PC-9 (cell line): ENCODE data around the gene TSPYL2. TPM values are rescaled to one million over a fixed set of nuclear protein-coding genes. Genes with fewer than 3 reads are reported as not detected.

Experiments used
- BruUV-seq: library from RNA; stranded (reverse); fragments of 400-500 nt; replicated peaks from 2 replicates; lab custom pipeline; 2021; lab: Mats Ljungman, UMichigan
- CTCF ChIA-PET: fragments of 300-600 bp; sonication (Branson Sonifier 250); formaldehyde crosslinking; loops from one replicate; lab custom pipeline; 2022; ENCODE audit warnings: antibody characterized with exemption; lab: Charles Lee
- POLR2A ChIA-PET: fragments of 300-600 bp; sonication (Branson Sonifier 250); formaldehyde crosslinking; loops from one replicate; lab custom pipeline; 2022; ENCODE audit warnings: antibody characterized with exemption; ENCODE audit not compliant: unreplicated experiment; lab: Charles Lee
- DNase-seq, 2 experiments: peaks; one replicate each; pipeline versions ENCODE4 v3.0.0 to v3.0.0-alpha.2; 2015 to 2022; ENCODE audit warnings: mixed read lengths in 1 of 2
- H2AFZ ChIP-seq: fragments of 200-600 bp; sonication (generic); 2 replicates; pipeline ENCODE4 v1.8.1; 2017; ENCODE audit warnings: antibody characterized with exemption
- H3F3A ChIP-seq: fragments of 200-600 bp; sonication (generic); 2 replicates; pipeline ENCODE4 v1.8.1; 2017; ENCODE audit warnings: antibody characterized with exemption, mild to moderate bottlenecking, low read depth; ENCODE audit not compliant: insufficient read depth
- H3K27ac ChIP-seq: fragments of 200-600 bp; sonication (generic); 2 replicates; pipeline ENCODE4 v1.6.1; 2016; ENCODE audit warnings: mixed run types
- H3K27me3 ChIP-seq: fragments of 200-600 bp; sonication (generic); 2 replicates; pipeline ENCODE4 v1.6.1; 2016; ENCODE audit warnings: low read depth, mixed run types; ENCODE audit not compliant: insufficient read depth
- H3K36me3 ChIP-seq: fragments of 200-600 bp; sonication (generic); 2 replicates; pipeline ENCODE4 v1.6.1; 2016; ENCODE audit warnings: low read depth, mixed run types
- H3K4me1 ChIP-seq: fragments of 200-600 bp; sonication (generic); replicated peaks from 2 replicates; pipeline ENCODE4 v1.6.1; 2016; ENCODE audit warnings: mixed run types; ENCODE audit not compliant: insufficient read depth
- H3K4me2 ChIP-seq: fragments of 200-600 bp; sonication (generic); 2 replicates; pipeline ENCODE4 v1.6.1; 2017; ENCODE audit warnings: mixed run types
- H3K4me3 ChIP-seq: fragments of 200-600 bp; sonication (generic); 2 replicates; pipeline ENCODE4 v1.6.1; 2016; ENCODE audit warnings: mixed run types
- H3K79me2 ChIP-seq: fragments of 200-600 bp; sonication (generic); 2 replicates; pipeline ENCODE4 v1.6.1; 2017; ENCODE audit warnings: low read depth, mixed run types
- H3K9me2 ChIP-seq: fragments of 200-600 bp; sonication (generic); 2 replicates; pipeline ENCODE4 v1.8.1; 2017; ENCODE audit warnings: mild to moderate bottlenecking; ENCODE audit not compliant: insufficient read depth
- H3K9me3 ChIP-seq: fragments of 200-600 bp; sonication (generic); 2 replicates; pipeline ENCODE4 v1.8.1; 2016; ENCODE audit warnings: low read depth; ENCODE audit not compliant: insufficient read depth
- H4K20me1 ChIP-seq: fragments of 200-600 bp; sonication (generic); 2 replicates; pipeline ENCODE4 v1.8.1; 2017; ENCODE audit not compliant: insufficient read depth
- EZH2 ChIP-seq: fragments of 200-600 bp; sonication (generic); IDR thresholded peaks from 2 replicates; pipeline ENCODE4 v1.8.0; 2017; ENCODE audit warnings: antibody characterized with exemption, low read depth
- intact Hi-C: fragments of 100-400 bp; cut with micrococcal nuclease; formaldehyde crosslinking; loops from one replicate; pipeline ENCODE4 v1.10.0; 2022; ENCODE audit not compliant: unreplicated experiment
- total RNA-seq: library from RNA; stranded (reverse); gene quantifications from 2 replicates; pipeline ENCODE4 v1.2.3, GENCODE V29; 2021
- TF ChIP-seq, protein P1 (sequence below): fragments of 200-600 bp; sonication (generic); conservative IDR thresholded peaks from 2 replicates; pipeline ENCODE4 v1.6.1; 2017; ENCODE audit warnings: mixed run types, antibody characterized with exemption, mild to moderate bottlenecking, moderate library complexity

Gene TSPYL2
- total RNA-seq, 1 experiment from 2014 or later = 26.0 TPM

DNA sequence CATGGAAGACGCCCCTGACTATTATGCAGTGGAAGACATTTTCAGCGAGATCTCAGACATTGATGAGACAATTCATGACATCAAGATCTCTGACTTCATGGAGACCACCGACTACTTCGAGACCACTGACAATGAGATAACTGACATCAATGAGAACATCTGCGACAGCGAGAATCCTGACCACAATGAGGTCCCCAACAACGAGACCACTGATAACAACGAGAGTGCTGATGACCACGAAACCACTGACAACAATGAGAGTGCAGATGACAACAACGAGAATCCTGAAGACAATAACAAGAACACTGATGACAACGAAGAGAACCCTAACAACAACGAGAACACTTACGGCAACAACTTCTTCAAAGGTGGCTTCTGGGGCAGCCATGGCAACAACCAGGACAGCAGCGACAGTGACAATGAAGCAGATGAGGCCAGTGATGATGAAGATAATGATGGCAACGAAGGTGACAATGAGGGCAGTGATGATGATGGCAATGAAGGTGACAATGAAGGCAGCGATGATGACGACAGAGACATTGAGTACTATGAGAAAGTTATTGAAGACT is 3.6 kb downstream of the TSPYL2 start:
- ChIA-PET POLR2A (no interaction called here), CTCF (no interaction called here)
- Histone ChIP-seq H3K9me3 (no peaks in the 10 kb centered on the region), H3F3A (no peaks in the 10 kb centered on the region), H3K27ac (no peak overlapping the region), H3K79me2 (no peaks in the 10 kb centered on the region), H3K27me3 (no peaks in the 10 kb centered on the region), H3K9me2 (no peaks in the 10 kb centered on the region), H3K4me3 (no peak overlapping the region), H4K20me1 (no peaks in the 10 kb centered on the region), H3K4me2 (no peak overlapping the region), H3K36me3 (no peaks in the 10 kb centered on the region), H3K4me1 (no peaks in the 10 kb centered on the region), H2AFZ (no peak overlapping the region)
- no TSS peak for BruUV-seq
- intact Hi-C loops = no loop called here
- TF ChIP-seq, protein P1, sequence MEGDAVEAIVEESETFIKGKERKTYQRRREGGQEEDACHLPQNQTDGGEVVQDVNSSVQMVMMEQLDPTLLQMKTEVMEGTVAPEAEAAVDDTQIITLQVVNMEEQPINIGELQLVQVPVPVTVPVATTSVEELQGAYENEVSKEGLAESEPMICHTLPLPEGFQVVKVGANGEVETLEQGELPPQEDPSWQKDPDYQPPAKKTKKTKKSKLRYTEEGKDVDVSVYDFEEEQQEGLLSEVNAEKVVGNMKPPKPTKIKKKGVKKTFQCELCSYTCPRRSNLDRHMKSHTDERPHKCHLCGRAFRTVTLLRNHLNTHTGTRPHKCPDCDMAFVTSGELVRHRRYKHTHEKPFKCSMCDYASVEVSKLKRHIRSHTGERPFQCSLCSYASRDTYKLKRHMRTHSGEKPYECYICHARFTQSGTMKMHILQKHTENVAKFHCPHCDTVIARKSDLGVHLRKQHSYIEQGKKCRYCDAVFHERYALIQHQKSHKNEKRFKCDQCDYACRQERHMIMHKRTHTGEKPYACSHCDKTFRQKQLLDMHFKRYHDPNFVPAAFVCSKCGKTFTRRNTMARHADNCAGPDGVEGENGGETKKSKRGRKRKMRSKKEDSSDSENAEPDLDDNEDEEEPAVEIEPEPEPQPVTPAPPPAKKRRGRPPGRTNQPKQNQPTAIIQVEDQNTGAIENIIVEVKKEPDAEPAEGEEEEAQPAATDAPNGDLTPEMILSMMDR = no peak
- TF ChIP-seq EZH2 = no peak
- DNase-seq = no peak

DNA sequence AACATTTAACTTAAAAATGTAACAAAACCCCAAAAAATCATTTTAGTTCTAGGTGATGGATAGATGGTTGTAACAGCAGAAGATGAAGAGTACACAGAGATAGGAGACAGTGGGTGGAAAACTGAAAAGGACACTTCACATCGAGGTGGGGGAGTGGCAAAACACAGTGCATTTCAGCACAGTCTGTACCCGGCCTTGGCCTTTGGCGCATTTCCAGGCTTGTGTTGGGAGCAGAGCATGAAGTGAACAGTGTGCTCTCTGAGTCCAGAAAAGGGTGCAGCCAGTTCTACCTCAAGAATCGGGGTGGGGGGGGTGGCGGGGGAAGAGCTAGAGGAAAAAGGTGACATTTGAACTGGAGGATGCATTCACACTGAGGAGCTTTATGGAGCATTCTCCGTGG is 4.3 kb downstream of the TSPYL2 start:
- H3K27me3 ChIP-seq = no peaks in the 10 kb centered on the region
- no peak overlapping the region for H2AFZ ChIP-seq
- no peaks in the 10 kb centered on the region for H3K9me3 ChIP-seq
- no peak overlapping the region for H3K4me3 ChIP-seq
- no peak overlapping the region for H3K27ac ChIP-seq
- no peak for TF ChIP-seq EZH2
- TF ChIP-seq, protein P1 = no peak
- H3K79me2 ChIP-seq = no peaks in the 10 kb centered on the region
- H4K20me1 ChIP-seq = no peaks in the 10 kb centered on the region
- ChIA-PET CTCF (no interaction called here), POLR2A (no interaction called here)
- H3F3A ChIP-seq = no peaks in the 10 kb centered on the region
- no peaks in the 10 kb centered on the region for H3K36me3 ChIP-seq
- H3K9me2 ChIP-seq = no peaks in the 10 kb centered on the region
- intact Hi-C loops = no loop called here
- no peak overlapping the region for H3K4me2 ChIP-seq
- DNase-seq = no peak
- H3K4me1 ChIP-seq = no peaks in the 10 kb centered on the region
- no TSS peak for BruUV-seq

DNA sequence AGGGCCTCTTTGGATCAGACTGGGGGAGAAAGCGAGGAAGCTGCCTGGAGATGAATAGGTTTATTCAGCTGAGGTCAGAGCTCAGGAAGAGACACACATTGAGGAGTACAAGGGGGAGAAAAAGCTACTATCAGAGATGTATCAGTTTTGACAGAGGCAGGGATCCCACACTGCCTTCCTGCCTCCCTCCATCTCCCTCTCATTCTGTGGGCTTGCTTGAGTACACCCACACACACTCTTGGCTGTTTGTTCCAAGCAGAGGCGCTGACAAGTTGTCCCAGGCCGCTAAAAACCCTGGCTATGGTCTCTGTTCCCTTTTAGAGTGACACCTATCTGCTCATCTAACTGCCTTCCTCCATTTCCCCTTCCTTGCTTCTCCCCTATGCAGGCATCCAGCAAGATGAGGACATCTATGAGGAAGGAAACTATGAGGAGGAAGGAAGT is 5.2 kb downstream of the TSPYL2 start:
- no peak overlapping the region for H3K4me2 ChIP-seq
- no peak overlapping the region for H3K4me3 ChIP-seq
- no peaks in the 10 kb centered on the region for H4K20me1 ChIP-seq
- no peaks in the 10 kb centered on the region for H3K27me3 ChIP-seq
- intact Hi-C loops = no loop called here
- no peaks in the 10 kb centered on the region for H3K4me1 ChIP-seq
- CTCF ChIA-PET = no interaction called here
- no peak overlapping the region for H3K27ac ChIP-seq
- H3K36me3 ChIP-seq = no peaks in the 10 kb centered on the region
- H2AFZ ChIP-seq = no peak overlapping the region
- no peaks in the 10 kb centered on the region for H3K9me2 ChIP-seq
- POLR2A ChIA-PET = no interaction called here
- H3K79me2 ChIP-seq = no peaks in the 10 kb centered on the region
- no peaks in the 10 kb centered on the region for H3F3A ChIP-seq
- TF ChIP-seq EZH2 = no peak
- TF ChIP-seq, protein P1 = no peak
- H3K9me3 ChIP-seq = no peaks in the 10 kb centered on the region
- DNase-seq = no peak
- no TSS peak for BruUV-seq
